ENCODE measurements around the gene CYSTM1.

Gene CYSTM1

DNA sequence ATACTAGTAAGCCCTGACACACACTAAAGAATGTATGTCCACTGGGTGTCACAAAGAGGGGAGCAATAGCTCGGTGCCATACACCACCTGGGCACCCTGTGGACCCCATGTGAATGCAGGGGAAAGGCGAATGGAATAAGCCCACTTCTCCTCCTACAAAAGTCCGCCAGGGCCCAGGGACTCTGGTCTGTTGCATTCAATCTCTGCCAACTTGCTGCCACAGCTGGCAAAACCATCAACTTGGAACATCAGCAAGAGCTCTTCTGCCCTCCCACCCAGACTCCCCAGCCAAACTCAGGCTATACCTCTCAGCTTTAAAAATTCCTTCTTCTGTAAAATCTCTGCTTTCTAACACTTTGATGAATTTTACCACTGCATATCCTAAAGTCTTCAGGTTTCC is 73.4 kb downstream of the CYSTM1 start:
- in situ Hi-C loops (cut with MboI; ENCODE audit: low sequenced_read_pairs), result loop anchor here (10.0 to 25.0 kb wide), 2 partner anchors 106 to 464 kb away; partner anchors contain the start of gene ZMAT2

DNA sequence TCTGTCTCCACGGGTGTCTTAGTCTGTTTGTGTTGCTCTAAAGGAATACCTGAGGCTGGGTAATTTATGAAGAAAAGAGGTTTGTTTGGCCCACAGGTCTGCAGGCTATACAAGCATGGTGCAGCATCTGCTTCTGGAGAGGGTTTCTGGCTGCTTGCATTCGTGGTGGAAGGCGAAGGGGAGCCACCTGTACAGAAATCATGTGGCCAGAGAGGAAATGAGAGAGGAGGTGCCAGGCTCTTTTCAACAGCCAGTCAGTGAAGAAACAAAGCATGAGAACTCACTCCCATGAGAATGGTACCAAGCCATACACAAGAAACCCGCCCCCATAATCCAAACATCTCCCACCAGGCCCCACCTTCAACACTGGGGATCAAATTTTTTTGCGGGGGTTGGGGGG is 74.5 kb downstream of the CYSTM1 start:
- in situ Hi-C loops (cut with MboI; ENCODE audit: low sequenced_read_pairs), result loop anchor here (10.0 to 25.0 kb wide), 2 partner anchors 105 to 463 kb away; partner anchors contain the start of gene ZMAT2

DNA sequence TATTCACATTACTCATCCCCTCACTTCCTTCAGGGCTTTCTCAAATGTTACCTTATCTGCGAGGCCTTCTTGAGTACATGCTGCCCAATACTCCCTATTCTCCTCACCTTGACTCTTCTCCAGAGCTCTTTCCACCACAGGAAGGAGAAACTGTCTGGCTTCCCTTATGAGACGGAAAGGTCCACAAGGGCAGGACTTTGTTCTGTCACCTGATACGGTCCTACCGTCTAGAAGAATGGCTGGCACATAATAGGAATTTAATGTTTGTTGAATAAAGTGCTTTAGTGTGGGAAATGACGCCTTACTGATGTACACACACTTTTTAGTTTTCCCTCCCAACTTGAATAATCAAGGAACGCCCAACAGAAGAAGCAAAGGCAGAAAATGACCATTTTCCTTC is 75.4 kb downstream of the CYSTM1 start:
- in situ Hi-C loops (cut with MboI; ENCODE audit: low sequenced_read_pairs), result no loop called here

DNA sequence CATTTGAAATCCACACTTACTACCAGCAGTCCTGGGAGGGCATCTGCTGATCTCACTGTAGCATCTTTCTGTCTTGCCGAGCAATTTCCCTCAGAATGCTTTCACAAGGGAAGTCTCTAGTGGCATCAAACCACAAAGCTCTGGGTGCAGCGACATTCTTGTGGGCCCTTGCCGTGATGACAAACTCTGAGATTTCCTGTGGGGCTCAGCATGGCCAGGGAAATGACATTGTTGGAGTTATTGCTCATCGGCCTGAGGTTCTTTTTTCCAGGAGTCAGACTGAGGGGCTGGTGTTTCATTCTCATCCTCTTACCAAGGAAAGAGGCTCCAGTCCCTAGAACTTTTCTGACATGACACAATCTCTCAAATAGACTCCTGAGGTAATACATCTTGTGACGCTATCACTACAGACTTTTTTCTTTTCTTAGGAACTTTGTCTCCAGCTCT is 76.6 kb downstream of the CYSTM1 start:
- in situ Hi-C loops (cut with MboI; ENCODE audit: low sequenced_read_pairs), result no loop called here

DNA sequence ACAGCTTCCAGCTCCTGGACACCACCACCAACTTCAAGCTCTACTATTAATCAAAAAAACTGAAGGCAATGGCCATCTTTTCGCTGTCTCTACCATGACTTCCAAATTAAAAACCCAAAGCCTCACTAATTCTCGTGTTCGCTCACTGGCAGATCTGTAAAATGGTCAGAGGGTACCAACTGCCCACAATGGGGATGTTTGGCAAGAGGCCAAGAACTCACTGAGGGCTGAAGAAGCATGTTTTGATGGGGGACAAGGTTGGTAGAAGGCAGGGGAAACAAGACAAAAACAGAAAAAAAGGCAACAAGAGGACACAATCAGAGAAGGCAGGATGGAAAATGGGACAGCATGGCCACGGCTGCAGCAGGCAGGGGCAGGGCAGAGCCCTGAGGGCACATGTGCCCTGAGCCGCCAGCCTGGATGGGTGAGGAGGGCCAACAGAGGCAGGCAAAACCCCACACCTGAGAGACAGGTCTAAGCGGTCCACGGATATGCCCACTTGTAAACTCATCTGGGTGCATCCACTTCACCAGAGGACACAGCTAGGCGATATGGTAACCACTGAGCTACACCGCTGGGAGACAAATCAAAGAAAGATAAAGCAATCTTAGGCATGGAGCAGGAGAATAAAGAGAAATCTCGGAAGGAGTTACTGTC is 77.6 kb downstream of the CYSTM1 start:
- in situ Hi-C loops (cut with MboI; ENCODE audit: low sequenced_read_pairs), result no loop called here

DNA sequence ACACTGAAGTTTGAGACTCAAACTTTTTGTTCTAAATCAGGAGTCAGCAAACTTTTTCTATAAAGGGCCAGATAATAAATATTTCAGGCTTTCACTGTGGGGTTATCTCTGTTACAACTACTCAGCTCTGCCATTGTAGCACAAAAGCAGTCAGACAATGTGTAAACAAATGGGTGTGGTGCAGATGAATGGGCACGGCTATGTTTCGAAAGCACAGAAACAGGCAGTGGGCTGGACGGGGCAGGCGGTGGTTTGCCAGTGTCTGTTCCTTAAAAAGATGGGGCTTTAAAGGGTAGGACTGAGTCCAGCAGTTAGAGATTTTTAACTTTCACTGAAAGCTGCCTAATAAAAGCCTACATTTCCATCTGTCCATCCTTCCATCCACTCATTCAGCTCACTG is 79.0 kb downstream of the CYSTM1 start:
- in situ Hi-C loops (cut with MboI; ENCODE audit: low sequenced_read_pairs), result no loop called here

DNA sequence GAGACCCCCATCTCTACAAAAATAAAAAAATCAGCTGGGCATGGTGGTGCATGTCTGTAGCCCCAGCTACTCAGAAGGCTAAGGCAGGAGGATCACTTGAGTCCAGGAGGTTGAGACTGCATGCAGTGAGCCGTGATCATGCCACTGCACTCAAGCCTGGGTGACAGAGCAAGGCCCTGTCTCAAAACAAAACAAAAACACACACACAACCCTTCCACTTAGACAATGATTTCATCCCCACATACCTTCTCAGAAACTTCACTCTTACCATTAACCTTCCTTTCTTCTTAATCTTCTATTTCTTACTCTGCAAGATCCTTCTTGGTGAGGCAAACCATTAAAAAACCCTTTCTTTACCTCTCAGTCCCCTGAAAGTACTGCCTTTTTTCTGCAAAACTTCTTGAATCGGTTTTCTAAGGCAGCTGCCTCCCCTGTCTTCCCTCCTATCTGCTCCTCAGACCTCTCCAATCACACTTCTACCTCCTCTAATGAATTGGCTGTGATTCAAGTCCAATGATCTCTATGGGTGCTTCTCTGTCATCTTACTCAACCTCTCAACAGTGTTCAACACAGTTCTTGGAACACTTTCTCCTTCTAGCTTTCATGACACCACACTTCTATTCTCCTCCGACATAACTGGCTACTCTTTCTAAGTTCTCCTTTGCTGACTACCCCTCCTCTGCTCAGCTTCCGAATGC is 80.6 kb downstream of the CYSTM1 start:
- in situ Hi-C loops (cut with MboI; ENCODE audit: low sequenced_read_pairs), result no loop called here

DNA sequence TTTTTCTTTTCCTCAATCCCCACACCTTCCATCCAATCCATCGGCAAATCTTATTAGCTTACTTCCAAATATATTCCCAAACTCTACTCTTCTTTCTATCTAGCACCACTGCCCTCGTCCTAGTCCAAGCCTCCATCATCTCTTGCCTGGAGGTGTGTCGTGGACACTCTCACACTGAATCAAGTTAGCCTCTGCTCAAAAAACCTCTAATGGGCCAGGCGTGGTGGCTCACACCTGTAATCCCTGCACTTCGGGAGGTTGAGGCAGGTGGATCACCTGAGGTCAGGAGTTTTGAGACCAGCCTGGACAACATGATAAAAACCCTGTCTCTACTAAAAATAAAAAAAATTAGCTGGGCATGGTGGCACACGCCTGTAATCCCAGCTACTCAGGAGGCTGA is 81.7 kb downstream of the CYSTM1 start:
- in situ Hi-C loops (cut with MboI; ENCODE audit: low sequenced_read_pairs), result no loop called here

DNA sequence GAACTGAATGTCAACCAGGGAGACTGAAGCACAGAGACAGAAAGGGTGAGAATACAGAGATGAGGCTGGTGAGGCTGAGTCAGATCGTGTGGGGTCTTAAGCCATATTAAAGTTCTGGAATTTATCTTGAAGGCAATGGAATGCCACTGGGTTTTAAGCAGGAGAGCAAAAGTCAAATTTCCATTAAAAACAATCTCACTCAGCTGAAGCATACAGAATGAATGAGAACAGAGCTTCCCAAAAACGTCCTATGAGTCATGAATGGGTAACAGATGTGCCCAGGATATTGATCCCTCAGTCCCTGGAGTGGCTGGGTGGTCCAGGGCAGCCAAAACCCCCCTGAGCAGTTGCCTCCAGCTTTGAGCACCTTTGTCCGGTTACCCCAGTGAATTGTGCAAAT is 83.0 kb downstream of the CYSTM1 start:
- in situ Hi-C loops (cut with MboI; ENCODE audit: low sequenced_read_pairs), result no loop called here

DNA sequence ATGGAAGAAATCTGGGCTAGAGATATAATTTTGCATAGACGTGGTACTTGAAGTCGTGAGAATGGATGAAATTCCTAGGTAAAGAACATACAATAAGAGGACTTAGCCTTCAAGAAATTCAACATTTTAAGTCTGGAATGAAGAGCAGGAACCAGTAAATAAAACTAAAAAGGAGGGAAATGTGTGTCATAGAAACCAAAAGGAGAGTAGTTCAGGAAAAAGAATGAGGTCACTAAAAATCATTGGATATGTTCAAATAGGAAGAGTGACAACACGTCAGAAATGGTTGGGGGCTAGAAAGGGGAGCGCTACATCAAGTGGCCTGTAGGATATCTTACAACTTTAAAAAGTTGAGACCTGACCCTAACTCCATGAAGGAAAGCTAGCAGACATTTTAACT is 83.9 kb downstream of the CYSTM1 start:
- in situ Hi-C loops (cut with MboI; ENCODE audit: low sequenced_read_pairs), result no loop called here

DNA sequence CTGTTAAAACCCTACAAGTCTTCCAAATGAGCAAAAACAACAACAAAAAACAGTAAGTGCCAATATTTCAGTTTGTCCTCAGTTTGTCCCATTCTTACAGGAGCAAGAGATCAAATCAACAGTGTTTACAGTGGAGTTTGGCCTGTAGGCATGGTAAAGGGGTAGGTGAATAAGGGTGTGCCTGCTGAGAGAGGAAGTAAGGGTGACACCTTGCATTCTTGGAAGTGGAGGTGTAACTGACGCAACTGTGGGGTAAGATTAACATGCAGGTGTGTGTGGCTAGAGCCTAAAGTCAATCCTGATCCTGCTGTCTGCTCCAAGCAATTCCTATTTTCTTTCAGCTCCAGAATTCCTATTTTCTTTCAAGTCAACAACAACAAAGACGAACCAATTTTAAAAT is 84.5 kb downstream of the CYSTM1 start:
- in situ Hi-C loops (cut with MboI; ENCODE audit: low sequenced_read_pairs), result no loop called here

DNA sequence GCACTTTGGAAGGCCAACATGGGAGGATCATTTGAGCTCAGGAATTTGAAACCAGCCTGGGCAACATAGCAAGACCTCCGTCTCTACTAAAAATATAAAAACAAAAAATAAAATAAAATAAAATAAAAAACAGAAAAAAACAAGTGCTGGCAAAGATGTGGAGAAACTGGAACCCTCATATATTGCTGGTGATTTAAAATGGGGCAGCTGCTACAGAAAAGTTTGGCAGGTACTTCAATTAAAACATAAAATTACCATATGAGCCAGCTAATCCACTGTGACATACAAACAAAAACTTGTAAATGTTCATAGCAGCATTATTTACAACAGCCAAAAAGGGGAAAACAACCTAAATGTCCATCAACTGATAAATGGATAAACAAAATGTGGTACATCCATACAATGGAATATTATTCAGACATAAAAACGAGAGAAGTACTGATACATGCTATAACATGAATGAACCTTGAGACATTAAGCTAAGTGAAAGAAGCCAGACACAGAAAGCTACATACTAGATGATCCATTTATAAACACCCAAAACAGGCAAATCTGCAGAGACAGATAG is 85.2 kb downstream of the CYSTM1 start:
- in situ Hi-C loops (cut with MboI; ENCODE audit: low sequenced_read_pairs), result no loop called here

DNA sequence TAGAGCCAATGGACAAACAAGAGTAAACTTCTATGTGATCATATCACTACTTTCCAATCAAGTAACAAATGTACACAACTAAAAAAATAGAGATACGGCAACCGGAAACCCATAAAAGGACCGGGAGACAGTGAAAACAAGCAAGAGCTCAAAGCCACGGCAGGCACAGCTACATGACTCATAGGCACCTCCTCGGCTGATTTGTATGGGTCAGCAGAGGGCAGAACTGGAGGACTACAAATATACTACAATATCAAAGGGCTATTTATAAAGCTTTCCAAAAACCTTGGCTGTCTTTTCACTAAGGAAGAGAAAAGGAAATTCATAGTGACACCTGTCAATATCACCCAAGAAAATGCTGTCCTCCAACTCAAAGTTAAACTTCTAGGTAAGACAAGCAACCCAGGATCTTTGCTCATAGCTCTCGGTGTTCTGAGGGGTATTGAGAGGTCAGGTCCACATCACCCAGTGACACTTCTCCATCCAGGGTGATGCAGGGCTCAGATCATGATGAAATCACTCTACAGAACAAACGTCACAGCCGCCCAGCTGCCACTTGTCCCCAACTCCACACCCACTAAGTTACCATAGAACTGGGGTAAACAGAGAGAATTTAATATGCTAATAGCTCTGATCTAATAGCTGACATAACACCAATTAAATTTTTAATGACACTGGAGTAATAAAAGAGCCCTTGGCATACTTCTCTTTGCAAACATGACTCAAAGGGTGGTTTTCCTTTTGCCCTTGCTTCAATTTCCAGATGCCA is 86.6 kb downstream of the CYSTM1 start:
- in situ Hi-C loops (cut with MboI; ENCODE audit: low sequenced_read_pairs), result no loop called here

DNA sequence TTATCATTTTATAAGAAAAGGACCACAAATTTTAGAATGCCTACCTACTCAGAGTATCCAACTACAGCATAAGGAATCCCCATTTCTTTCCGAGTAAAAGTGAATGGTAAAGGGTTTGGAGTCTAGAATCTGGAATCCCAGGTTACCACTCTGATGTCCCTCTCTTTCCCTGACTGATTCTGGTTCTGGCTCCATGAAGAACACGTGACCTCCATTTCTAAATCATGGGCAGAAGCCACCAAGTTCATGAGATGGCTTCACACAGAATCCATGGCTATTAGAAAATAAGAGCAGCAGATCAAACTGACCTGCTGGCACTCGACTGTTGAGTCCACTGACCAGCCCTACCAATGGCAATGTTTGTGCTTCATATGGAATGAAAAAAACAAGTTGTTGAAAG is 87.2 kb downstream of the CYSTM1 start:
- in situ Hi-C loops (cut with MboI; ENCODE audit: low sequenced_read_pairs), result no loop called here

DNA sequence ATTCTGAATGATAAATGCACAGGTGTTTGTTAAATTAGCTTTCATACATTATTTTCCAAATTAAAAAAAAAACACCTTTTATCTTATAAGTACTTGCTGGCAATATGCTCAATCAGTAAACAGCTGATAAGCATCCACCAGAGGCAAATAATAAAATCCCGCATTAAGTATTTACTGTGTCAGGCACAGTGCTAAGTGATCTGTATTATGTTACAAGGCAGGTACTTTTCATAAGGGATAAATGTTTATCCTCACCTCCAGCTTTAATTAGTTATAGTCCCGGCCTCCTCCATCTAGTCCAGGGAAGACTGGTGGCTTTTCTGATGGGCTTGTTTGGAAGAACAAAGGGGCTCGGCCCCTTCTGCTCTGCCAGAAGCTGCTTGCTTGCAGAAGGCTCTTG is 87.9 kb downstream of the CYSTM1 start:
- in situ Hi-C loops (cut with MboI; ENCODE audit: low sequenced_read_pairs), result no loop called here

DNA sequence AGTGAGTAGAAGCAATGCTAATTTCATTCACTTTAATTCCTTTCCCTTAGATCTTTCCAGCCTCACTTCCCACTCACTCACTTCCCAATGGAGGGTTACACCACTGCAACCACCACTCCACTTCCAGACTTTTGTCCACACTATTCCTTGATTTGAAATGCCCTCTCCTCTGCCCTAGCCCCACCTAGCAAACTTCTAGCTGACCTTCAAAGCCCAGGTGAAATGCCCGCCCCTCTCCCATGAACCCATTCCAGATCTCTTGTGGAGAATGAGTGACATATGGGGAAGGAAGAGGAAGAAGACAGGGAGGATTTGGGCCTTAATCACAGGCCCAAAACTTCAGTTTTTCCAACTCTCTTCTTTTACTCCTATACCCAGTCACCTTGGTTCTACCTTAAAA is 90.9 kb downstream of the CYSTM1 start:
- in situ Hi-C loops (cut with MboI; ENCODE audit: low sequenced_read_pairs), result no loop called here

DNA sequence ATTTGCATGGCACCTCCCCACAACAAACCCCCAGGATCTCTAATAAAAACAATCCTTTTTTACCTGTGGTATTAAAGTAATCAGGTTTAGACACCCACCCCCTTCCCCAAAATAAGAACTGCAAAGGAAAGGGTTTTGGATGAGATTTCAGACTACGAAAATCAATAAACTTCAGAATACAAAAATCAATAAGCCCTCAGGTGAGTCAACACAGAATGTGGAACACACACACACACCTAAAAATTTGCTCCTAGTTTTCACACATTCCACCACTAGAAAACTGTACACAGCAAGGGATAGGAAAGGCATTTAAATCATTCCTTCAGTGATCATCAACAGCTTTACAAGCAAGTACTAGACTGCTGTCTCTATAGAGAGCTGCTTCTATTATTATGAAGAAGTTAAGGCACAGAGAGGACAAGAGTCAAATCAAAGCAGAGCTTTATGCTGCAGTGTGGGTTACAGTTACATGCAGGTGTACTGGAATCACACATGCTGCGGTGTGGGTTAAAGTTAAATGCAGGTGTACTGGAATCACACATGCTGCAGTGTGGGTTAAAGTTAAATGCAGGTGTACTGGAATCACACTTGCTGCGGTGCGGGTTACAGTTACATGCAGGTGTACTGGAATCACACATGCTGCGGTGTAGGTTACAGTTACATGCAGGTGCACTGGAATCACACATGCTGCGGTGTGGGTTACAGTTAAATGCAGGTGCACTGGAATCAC is 91.6 kb downstream of the CYSTM1 start:
- in situ Hi-C loops (cut with MboI; ENCODE audit: low sequenced_read_pairs), result no loop called here

DNA sequence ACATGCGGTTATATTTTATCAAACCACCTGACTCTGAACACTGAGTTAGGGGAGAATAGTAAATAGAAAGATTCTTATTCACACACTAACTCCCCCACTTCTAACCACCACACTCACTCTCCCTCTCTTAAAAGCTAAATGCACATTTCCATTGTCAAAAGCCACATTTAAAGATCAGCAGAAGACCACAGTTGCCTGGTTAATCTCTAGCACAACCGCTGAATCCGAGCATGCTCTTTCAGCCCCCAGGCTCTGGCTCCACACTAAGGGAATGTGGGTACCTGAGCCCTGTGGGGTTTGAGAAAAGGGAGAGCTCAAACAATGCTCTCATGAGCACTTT is 92.2 kb downstream of the CYSTM1 start:
- in situ Hi-C loops (cut with MboI; ENCODE audit: low sequenced_read_pairs), result no loop called here

DNA sequence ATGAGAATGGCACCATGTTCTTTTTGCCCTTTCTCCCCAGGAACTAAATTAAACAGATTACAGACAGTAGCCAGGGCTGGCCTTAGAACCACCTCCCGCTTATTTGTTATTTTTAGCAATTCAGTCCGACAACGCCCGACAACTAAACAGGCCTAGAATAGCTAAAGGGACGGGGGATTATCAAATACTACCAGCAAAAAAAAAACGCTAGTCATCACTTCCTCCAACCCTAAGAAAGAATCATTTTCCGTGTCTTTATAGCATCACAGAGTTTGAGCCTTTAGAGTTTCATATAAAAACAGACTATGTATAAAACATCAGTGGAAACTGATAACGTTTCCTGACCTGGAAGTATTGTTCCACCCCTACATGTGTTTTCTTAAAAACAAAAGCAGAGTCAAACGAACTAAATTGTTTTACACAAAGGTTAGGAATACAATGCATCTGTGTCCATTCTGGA is 92.6 kb downstream of the CYSTM1 start:
- in situ Hi-C loops (cut with MboI; ENCODE audit: low sequenced_read_pairs), result no loop called here

DNA sequence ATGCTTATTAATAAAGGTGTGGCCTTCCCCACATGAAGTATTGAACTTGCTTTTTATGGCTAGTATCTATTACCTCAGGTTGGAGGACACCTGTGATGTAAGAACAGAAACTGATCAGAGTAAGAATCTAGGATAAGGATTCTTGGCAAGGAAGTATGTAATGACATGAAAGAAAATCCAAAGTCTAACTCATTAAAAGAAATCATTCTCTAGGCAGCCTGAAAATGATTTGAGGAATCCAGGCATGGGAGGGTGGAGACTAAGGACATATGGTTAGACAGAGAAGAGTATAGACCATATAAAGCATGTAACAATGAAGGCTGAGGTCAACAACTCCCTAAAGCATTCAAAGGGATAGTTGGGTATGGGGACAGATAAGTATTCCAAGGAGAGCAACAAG is 95.0 kb downstream of the CYSTM1 start:
- in situ Hi-C loops (cut with MboI; ENCODE audit: low sequenced_read_pairs), result no loop called here

DNA sequence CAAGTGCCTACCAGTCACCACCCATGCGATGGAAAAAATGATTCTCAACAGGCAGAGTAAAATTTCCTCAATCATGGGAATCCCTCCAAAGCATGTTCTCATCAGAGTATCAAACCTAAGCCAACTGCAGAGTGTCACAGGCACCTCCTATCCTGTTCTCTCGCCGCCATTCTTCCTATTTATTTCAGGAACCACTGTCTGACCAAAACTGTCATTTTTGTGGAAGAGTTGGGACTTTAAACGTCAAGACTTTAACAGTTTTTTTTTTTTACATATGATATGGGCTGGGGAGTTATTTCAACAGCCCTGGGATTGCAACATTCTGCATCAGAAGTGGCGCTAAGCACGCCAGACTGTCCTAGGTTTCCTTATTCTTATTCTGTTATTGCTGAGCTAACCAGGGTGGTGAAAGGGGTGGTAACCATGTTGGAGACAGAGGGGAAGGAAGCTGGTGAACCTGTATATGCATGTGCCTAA is 98.5 kb downstream of the CYSTM1 start:
- in situ Hi-C loops (cut with MboI; ENCODE audit: low sequenced_read_pairs), result no loop called here
